ENCODE results near the gene TMEM214.
"Not testable (repeated sequence)": the region's sequence is repeated elsewhere in the genome, so short reads cannot be mapped to it uniquely, and the experiment has no call there.

TMEM214 gene

GRCh38 chr2:27071277-27071989 is 38.7 kb downstream of the TMEM214 start, which contains the start of gene OST4:
OST4 (minus strand) TSS chr2:27071654.
- peak; percentile 70 to 95 for DNase-seq

- peak; percentile 23 to 52 for DNase-seq
These were observed 39.4 kb downstream of the TMEM214 start for GRCh38 chr2:27071990-27072830.

- DNase-seq: no peak
These were observed 40.2 kb downstream of the TMEM214 start for GRCh38 chr2:27072920-27073319.

- no peak for DNase-seq
These were observed 41.0 kb downstream of the TMEM214 start for GRCh38 chr2:27073782-27074181.

GRCh38 chr2:27074738-27075565 is 42.2 kb downstream of the TMEM214 start:
- peak; percentile 31 to 67 for DNase-seq

- not testable (repeated sequence) for DNase-seq
These were observed 42.8 kb downstream of the TMEM214 start for GRCh38 chr2:27075566-27075871.

- no peak for DNase-seq
These were observed 43.6 kb downstream of the TMEM214 start for GRCh38 chr2:27076323-27076722.

GRCh38 chr2:27077231-27077630 is 44.5 kb downstream of the TMEM214 start:
- DNase-seq: no peak

- peak; percentile 43 to 86 for DNase-seq
These were observed 45.8 kb downstream of the TMEM214 start, which contains the start of gene EMILIN1 for GRCh38 chr2:27078267-27079194. EMILIN1 (plus strand) TSS chr2:27078615; CDS start chr2:27079066, 451 bp downstream.

- DNase-seq: no peak
These were observed 46.7 kb downstream of the TMEM214 start for GRCh38 chr2:27079233-27080139.

- no peak for DNase-seq
These were observed 47.3 kb downstream of the TMEM214 start for GRCh38 chr2:27080140-27080469.

- DNase-seq: no peak
These were observed 47.8 kb downstream of the TMEM214 start for GRCh38 chr2:27080603-27080936.

GRCh38 chr2:27081984-27082772 is 49.4 kb downstream of the TMEM214 start:
- DNase-seq: no peak

- DNase-seq: no peak
These were observed 50.1 kb downstream of the TMEM214 start for GRCh38 chr2:27082773-27083409.

- no peak for DNase-seq
These were observed 50.9 kb downstream of the TMEM214 start for GRCh38 chr2:27083410-27084296.

GRCh38 chr2:27084297-27085061 is 51.7 kb downstream of the TMEM214 start:
- DNase-seq: no peak

- no peak for DNase-seq
These were observed 52.4 kb downstream of the TMEM214 start for GRCh38 chr2:27085062-27085672.

Data from NCI-H446 (cell line).